MCF 10A (cell line): ENCODE measurements around the gene TMPRSS15. TPM values are rescaled to one million over a fixed set of nuclear protein-coding genes. Genes with fewer than 3 reads are reported as not detected.

Source experiments
- BruUV-seq: library from RNA; stranded (reverse); fragments of 400-500 nt; replicated peaks from 2 replicates; lab custom pipeline; 2021; lab: Mats Ljungman, UMichigan
- CTCF ChIA-PET: fragments of 300-600 bp; sonication (Branson Sonifier 250); formaldehyde crosslinking; extraction: SDS; loops from one replicate; lab custom pipeline; 2021; ENCODE audit warnings: antibody characterized with exemption, inconsistent platforms; lab: Yijun Ruan, JAX
- POLR2A ChIA-PET: fragments of 300-600, 350-650 bp; sonication (Branson Sonifier 250); formaldehyde crosslinking; extraction: SDS; loops from one replicate; lab custom pipeline; 2020; ENCODE audit warnings: antibody characterized with exemption, inconsistent platforms; lab: Yijun Ruan, JAX
- DNase-seq: peaks from one replicate; pipeline ENCODE4 v3.0.0-alpha.2; 2018; ENCODE audit not compliant: unreplicated experiment
- H3K27ac Mint-ChIP-seq: one replicate; pipeline ENCODE4 v1.8.0; 2022; ENCODE audit warnings: mild to moderate bottlenecking, low read depth, mixed read lengths; ENCODE audit not compliant: unreplicated experiment
- H3K27me3 Mint-ChIP-seq: one replicate; pipeline ENCODE4 v1.8.0; 2022; ENCODE audit warnings: mixed read lengths; ENCODE audit not compliant: insufficient read depth, unreplicated experiment
- H3K36me3 Mint-ChIP-seq: one replicate; pipeline ENCODE4 v1.8.0; 2022; ENCODE audit warnings: mild to moderate bottlenecking, moderate library complexity, mixed read lengths; ENCODE audit not compliant: insufficient read depth, unreplicated experiment
- H3K4me1 Mint-ChIP-seq: one replicate; pipeline ENCODE4 v1.8.0; 2022; ENCODE audit warnings: mixed read lengths; ENCODE audit not compliant: insufficient read depth, unreplicated experiment
- H3K4me3 Mint-ChIP-seq: one replicate; pipeline ENCODE4 v1.8.0; 2022; ENCODE audit warnings: mild to moderate bottlenecking, moderate library complexity, mixed read lengths; ENCODE audit not compliant: unreplicated experiment
- H3K9me3 Mint-ChIP-seq: one replicate; pipeline ENCODE4 v1.8.0; 2022; ENCODE audit warnings: mixed read lengths; ENCODE audit not compliant: unreplicated experiment
- intact Hi-C: fragments of 100-400 bp; cut with micrococcal nuclease; formaldehyde crosslinking; loops from 2 replicates; pipeline ENCODE4 v1.14.1; 2022
- total RNA-seq: library from RNA; stranded (reverse); gene quantifications from 2 replicates; pipeline ENCODE4 v1.2.3, GENCODE V29; 2022
- TF ChIP-seq, protein P1 (sequence below): fragments of 200-600 bp; IDR thresholded peaks from one replicate; pipeline ENCODE4 v1.8.0; 2022; ENCODE audit warnings: antibody characterized with exemption, mild to moderate bottlenecking; ENCODE audit not compliant: unreplicated experiment

The TMPRSS15 gene
- total RNA-seq, 1 experiment from 2014 or later, result 3.6 TPM

DNA sequence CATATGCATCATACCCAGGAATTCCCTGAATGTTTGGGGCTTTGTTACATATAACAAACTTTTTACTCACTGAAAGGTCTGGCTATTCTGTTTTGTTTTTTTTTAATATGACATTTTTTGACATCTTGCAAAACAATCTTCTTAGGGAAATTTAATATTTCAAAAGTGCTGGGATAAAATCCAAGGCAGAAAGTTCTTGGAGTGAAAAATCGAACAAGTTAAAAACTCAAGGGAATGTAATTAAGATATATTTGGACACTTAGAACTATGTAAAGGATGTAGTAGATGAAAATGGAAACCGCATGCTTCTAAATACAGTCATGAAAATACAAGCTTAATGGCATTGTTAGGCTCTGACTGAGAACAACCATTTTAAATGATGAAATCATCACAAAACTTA, 150.4 kb downstream of the TMPRSS15 start:
- POLR2A ChIA-PET, result no interaction called here
- intact Hi-C loops, result no loop called here
- no peak for DNase-seq
- no TSS peak for BruUV-seq
- H3K4me3 Mint-ChIP-seq, result no peak overlapping the region
- CTCF ChIA-PET, result no interaction called here
- H3K27ac Mint-ChIP-seq, result no peak overlapping the region
- no peaks in the 10 kb centered on the region for H3K9me3 Mint-ChIP-seq
- H3K4me1 Mint-ChIP-seq, result peaks cover 6% of the 10 kb centered on the region
- TF ChIP-seq, protein P1, sequence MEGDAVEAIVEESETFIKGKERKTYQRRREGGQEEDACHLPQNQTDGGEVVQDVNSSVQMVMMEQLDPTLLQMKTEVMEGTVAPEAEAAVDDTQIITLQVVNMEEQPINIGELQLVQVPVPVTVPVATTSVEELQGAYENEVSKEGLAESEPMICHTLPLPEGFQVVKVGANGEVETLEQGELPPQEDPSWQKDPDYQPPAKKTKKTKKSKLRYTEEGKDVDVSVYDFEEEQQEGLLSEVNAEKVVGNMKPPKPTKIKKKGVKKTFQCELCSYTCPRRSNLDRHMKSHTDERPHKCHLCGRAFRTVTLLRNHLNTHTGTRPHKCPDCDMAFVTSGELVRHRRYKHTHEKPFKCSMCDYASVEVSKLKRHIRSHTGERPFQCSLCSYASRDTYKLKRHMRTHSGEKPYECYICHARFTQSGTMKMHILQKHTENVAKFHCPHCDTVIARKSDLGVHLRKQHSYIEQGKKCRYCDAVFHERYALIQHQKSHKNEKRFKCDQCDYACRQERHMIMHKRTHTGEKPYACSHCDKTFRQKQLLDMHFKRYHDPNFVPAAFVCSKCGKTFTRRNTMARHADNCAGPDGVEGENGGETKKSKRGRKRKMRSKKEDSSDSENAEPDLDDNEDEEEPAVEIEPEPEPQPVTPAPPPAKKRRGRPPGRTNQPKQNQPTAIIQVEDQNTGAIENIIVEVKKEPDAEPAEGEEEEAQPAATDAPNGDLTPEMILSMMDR, result no peak
- H3K27me3 Mint-ChIP-seq, result no peaks in the 10 kb centered on the region
- H3K36me3 Mint-ChIP-seq, result no peaks in the 10 kb centered on the region

GRCh38 chr21:18252680-18253079, 150.9 kb downstream of the TMPRSS15 start:
- Mint-ChIP-seq H3K27ac (no peak overlapping the region), H3K9me3 (no peaks in the 10 kb centered on the region), H3K36me3 (no peaks in the 10 kb centered on the region), H3K27me3 (no peaks in the 10 kb centered on the region), H3K4me1 (peaks cover 8% of the 10 kb centered on the region), H3K4me3 (no peak overlapping the region)
- no TSS peak for BruUV-seq
- intact Hi-C loops, result no loop called here
- DNase-seq, result no peak
- POLR2A ChIA-PET, result no interaction called here
- CTCF ChIA-PET, result interaction anchor here (0.8 to 1.5 kb wide), 4 partner anchors 15 to 327 kb away, joined by 3 to 4 read pairs (median 3); no protein-coding TSS in a partner anchor
- TF ChIP-seq, protein P1, result no peak

DNA sequence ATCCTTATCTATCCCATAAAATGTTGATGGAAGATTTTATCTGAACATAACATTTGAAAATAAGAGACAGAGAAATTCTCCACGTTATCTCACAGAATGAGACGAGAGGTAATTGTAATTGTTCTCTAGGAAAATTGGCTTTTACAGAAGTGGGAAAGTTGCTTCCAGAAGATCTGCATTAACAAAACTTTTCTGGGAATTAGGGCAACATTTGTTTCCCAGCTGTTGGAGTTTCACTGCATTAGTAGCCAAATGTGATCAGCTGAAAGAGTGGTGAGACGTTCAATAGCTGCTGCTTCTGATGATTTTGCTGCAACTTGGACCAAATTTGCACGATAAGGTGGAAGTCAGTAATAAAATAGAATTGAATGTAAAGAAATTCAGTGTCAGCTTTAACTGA, 151.3 kb downstream of the TMPRSS15 start:
- no peak overlapping the region for H3K27ac Mint-ChIP-seq
- TF ChIP-seq, protein P1, result no peak
- no peaks in the 10 kb centered on the region for H3K9me3 Mint-ChIP-seq
- CTCF ChIA-PET, result interaction anchor here (0.8 to 1.5 kb wide), 4 partner anchors 15 to 327 kb away, joined by 3 to 4 read pairs (median 3); no protein-coding TSS in a partner anchor
- H3K36me3 Mint-ChIP-seq, result no peaks in the 10 kb centered on the region
- H3K4me3 Mint-ChIP-seq, result no peak overlapping the region
- H3K4me1 Mint-ChIP-seq, result peaks cover 11% of the 10 kb centered on the region
- no peaks in the 10 kb centered on the region for H3K27me3 Mint-ChIP-seq
- POLR2A ChIA-PET, result no interaction called here
- no peak for DNase-seq
- BruUV-seq, result no TSS peak
- intact Hi-C loops, result no loop called here

DNA sequence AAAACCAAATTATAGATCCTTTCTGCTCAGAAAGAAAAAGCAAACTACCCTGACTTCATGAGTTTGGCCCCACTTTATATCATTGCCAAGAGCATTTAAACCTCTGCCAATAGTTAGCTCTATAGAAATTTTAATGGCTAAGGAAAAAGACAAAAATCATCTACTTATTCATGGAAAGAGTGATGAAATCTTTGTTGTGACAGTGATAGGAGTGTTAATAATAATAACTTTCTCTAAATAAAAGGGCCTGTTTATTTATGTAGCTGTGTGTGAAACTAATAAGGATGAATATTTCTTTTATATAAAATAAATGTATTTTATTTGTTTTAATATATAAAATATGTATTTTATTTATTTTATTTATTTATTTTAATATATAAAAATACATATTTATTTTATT, 152.5 kb downstream of the TMPRSS15 start:
- BruUV-seq, result no TSS peak
- H3K36me3 Mint-ChIP-seq, result no peaks in the 10 kb centered on the region
- H3K4me3 Mint-ChIP-seq, result no peak overlapping the region
- TF ChIP-seq, protein P1, result no peak
- no peaks in the 10 kb centered on the region for H3K9me3 Mint-ChIP-seq
- no peak overlapping the region for H3K27ac Mint-ChIP-seq
- CTCF ChIA-PET, result no interaction called here
- H3K4me1 Mint-ChIP-seq, result peaks cover 11% of the 10 kb centered on the region
- no peaks in the 10 kb centered on the region for H3K27me3 Mint-ChIP-seq
- intact Hi-C loops, result no loop called here
- POLR2A ChIA-PET, result no interaction called here
- DNase-seq, result no peak
